DMS53 treated with DMSO at 0.1 percent for 48 hours (cell line): ENCODE results near the gene NDUFB4.
"Not testable (repeated sequence)": the region's sequence is repeated elsewhere in the genome, so short reads cannot be mapped to it uniquely, and the experiment has no call there.

Experiments used
- DNase-seq: peaks from one replicate; lab custom pipeline; 2025; ENCODE audit not compliant: unreplicated experiment; lab: John Stamatoyannopoulos, UW

The NDUFB4 gene

DNA sequence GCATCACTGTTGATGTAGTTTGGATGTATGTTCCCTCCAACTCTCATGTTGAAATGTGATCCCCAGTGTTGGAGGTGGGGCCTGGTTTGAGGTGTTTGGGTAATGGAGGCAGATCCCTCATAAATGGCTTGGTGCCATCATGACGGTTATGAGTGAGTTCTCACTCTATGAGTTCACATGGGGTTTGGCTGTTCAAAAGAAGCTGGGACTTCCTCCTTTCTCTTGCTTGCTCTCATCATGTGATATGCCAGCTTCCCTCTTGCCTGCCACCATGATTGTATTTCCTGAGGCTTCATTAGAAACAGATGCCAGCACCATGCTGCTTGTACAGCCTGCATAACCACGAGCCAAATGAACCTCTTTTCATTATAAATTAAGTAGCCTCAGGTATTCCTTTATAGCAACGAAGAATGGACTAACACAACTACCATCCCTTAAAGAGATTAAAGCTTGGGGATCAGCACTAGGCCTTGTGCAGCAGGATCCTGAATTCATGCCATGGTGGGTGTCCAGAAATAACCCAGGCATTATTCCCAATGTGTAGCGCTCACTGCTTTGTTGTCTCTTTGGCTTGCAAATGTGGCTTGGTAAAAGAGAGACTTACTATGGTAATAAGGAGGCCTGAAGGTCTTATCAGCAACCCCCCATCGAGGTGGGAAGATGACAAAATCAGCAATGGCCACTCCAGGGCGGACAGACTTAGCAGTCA, 41.9 kb downstream of the NDUFB4 start:
- no peak for DNase-seq

DNA sequence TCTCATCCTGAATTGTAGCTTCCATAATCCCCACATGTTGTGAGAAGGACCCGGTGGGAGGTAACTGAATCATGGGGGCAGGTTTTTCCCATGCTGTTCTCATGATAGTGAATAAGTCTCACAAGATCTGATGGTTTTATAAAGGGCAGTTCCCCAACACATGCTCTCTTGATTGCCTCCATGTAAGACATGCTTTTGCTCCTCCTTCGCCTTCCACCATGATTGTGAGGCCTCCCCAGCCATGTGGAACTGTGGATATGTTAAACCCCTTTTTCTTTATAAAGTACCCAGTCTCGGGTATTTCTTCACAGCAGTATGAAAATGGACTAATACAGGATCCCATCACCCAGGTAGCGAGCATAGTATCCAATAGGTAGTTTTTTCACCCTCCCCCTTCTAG, 42.7 kb downstream of the NDUFB4 start:
- DNase-seq: not testable (repeated sequence)

- DNase-seq: no peak
These were observed 44.1 kb downstream of the NDUFB4 start for GRCh38 chr3:120640231-120640630.

DNA sequence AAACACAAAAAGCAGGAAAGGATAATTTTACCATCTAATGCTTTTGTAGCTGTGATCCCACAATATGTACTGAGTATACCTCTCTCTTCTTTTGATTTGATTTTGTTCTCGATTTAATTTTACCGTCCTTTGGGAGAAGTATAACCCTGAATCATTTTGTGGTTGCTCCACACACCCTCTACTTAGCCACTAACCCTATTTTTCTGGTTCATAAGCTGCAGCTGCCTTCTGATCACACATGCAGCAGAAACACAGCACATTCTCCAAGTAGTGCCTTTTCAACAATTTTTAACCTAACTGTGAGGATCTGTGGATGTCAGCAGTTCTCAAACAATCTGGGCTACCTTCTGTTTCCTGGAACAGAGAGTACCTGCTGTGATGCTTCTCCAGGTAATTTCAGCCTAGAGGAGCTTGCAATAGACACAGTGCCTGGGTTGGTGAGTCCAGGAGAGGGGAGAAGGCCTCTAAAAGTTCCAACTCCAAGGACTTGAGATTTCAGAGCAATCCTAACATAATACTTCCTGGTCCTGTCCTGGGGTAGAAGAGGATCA, 45.6 kb downstream of the NDUFB4 start:
- DNase-seq: no peak

DNA sequence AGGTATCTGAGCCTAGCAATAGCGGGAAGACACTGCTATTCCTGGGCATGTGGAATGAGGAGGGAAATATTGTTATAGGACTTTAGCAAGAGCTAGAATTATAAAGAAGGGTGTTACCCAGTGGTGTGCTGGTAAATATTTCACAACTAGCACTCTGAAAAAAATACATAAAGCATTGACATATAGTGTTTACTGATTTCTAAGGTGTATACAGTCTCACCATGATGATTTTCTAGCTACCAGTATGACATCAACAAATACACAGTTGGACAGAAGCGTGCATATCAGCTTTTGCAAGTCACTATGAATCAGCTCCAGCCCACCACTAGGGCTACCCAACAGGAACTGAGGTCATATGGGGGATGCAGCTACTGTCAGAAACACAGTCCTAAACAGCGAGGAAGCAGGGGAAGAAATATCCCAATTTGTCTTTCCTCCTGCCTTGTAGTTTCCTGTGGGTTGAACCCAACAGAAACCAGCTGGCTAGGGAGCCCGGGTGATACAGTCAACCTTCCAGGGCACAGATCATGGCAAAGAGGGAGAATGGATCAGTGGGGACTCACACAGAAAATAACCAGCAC, 46.3 kb downstream of the NDUFB4 start:
- DNase-seq: no peak

GRCh38 chr3:120645083-120645845, 49.1 kb downstream of the NDUFB4 start:
- DNase-seq: no peak

DNA sequence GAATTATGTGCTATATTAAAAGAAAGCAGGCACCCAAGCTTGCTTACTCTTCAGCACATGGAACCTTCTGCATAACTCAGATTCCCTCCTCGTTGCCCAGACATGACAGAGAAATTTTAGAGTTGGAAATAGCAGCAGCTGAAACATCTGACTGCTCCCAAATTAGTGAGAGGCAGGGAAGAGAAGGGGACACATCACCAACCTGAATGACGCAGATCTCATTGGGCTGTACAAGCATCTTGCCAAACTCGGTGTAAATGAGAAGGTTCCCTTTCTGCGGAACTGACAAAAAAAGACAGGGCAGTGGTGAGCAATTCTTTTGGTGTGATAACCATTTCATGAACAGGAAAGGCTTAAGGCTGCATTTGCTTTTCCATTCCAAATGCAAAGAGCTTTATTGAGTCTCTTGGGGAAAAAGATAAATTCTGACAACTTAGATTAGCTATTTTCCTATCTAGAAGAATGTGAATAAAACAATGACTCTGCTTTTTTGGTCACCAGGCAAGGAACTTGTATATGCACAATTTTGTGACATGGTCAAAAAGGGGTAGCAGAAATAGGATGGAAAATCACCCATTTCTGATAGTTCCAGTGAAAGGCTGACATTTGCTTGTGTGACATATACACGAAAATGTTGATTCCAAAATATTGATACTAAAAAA, 50.8 kb downstream of the NDUFB4 start:
- no peak for DNase-seq

DNA sequence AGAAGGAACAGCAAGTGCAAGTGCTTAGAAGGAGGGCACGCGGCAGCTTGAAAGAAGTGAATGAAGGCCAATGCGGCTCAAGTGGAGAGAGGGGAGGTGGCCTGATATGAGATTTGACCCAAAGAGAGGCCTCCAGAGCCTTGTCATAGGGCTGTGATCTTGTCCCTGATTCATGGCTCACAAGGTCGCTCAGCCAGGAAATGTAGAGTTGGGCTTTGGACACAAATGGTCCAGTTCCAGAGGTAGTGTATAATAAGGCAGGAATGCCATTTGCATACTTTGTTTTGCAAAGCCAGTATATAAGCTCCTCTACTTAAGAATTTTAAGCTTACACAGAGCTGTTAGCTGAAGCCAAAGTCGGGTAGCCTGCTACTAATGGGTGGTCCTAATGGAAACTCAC, 52.2 kb downstream of the NDUFB4 start:
- no peak for DNase-seq

DNA sequence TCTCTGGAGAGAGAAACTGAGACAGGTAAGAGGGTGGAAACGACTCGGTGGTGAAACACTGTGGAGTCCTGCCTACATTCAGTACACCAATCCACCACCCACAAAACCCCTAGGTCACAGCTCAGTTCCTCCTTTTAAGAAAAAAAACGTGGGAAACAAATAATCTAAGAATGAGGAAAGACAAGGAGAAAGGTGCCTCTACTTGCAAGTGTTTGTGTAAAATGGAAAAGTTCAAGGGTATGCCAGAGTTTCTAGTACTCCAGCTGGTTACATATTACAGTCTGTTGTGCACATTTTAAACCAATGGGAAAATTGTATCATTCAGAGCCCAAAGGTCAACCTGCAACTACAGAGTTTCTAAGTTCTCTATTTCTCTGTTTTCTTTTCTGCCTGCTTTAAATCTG, 53.7 kb downstream of the NDUFB4 start:
- no peak for DNase-seq

- no peak for DNase-seq
These were observed 54.2 kb downstream of the NDUFB4 start for GRCh38 chr3:120650311-120650710.
